IMR-90 (cell line): Measurements from ENCODE around the gene THBS4. TPM values are rescaled to one million over a fixed set of nuclear protein-coding genes. Genes with fewer than 3 reads are reported as not detected.

Source experiments
- ATAC-seq: fragments of 200-7000 bp; cut with Tn5 transposase; 2 replicates; pipeline ENCODE4 v1.9.1; 2020; ENCODE audit warnings: low read depth, mild to moderate bottlenecking, moderate library complexity
- BruUV-seq: library from RNA; stranded (reverse); fragments of 400-500 nt; replicated peaks from 2 replicates; lab custom pipeline; 2021; lab: Mats Ljungman, UMichigan
- CTCF ChIA-PET: fragments of 300-600 bp; formaldehyde crosslinking; extraction: SDS; loops from one replicate; lab custom pipeline; 2021; ENCODE audit warnings: antibody characterized with exemption; lab: Yijun Ruan, JAX
- POLR2A ChIA-PET: fragments of 300-600 bp; sonication (Branson Sonifier 250); formaldehyde crosslinking; loops from one replicate; lab custom pipeline; 2022; ENCODE audit warnings: antibody characterized with exemption; ENCODE audit not compliant: unreplicated experiment; lab: Charles Lee
- DNase-seq: peaks from one replicate; pipeline ENCODE4 v3.0.0; 2013
- H2AFZ ChIP-seq: replicated peaks from 2 replicates; pipeline ENCODE3; 2013; ENCODE audit warnings: low read length, mild to moderate bottlenecking; ENCODE audit not compliant: poor library complexity
- H2AK5ac ChIP-seq: 2 replicates; pipeline ENCODE4 v1.6.1; 2013; ENCODE audit warnings: low read depth, low read length, inconsistent platforms
- H2AK9ac ChIP-seq: replicated peaks from 2 replicates; pipeline ENCODE3; 2013; ENCODE audit warnings: mild to moderate bottlenecking, low read depth, low read length, moderate library complexity; ENCODE audit not compliant: poor library complexity
- H2BK120ac ChIP-seq: 2 replicates; pipeline ENCODE4 v1.6.1; 2013; ENCODE audit warnings: low read depth, low read length, inconsistent platforms
- H2BK15ac ChIP-seq: 3 replicates; pipeline ENCODE4 v1.6.1; 2013; ENCODE audit warnings: low read depth, low read length, inconsistent platforms
- H2BK20ac ChIP-seq: 2 replicates; pipeline ENCODE4 v1.6.1; 2013; ENCODE audit warnings: low read depth, mild to moderate bottlenecking, inconsistent platforms, low read length, moderate library complexity
- H2BK5ac ChIP-seq: 2 replicates; pipeline ENCODE4 v1.6.1; 2013; ENCODE audit warnings: mild to moderate bottlenecking, low read depth, low read length, inconsistent platforms; ENCODE audit not compliant: poor library complexity, severe bottlenecking
- H3K14ac ChIP-seq: replicated peaks from 2 replicates; pipeline ENCODE4 v1.6.1; 2013; ENCODE audit warnings: low read depth, low read length, inconsistent platforms
- H3K18ac ChIP-seq: 2 replicates; pipeline ENCODE4 v1.6.1; 2013; ENCODE audit warnings: low read depth, low read length, control low read depth
- H3K23ac ChIP-seq: 2 replicates; pipeline ENCODE4 v1.6.1; 2013; ENCODE audit warnings: low read depth, low read length, inconsistent platforms
- H3K27ac ChIP-seq: 2 replicates; pipeline ENCODE4 v1.5.1; 2013; ENCODE audit warnings: mild to moderate bottlenecking, control low read depth, low read length; ENCODE audit not compliant: insufficient read depth
- H3K27me3 ChIP-seq: 2 replicates; pipeline ENCODE4 v1.6.1; 2013; ENCODE audit warnings: low read length; ENCODE audit not compliant: control insufficient read depth, insufficient read depth
- H3K36me3 ChIP-seq: 2 replicates; pipeline ENCODE4 v1.6.1; 2013; ENCODE audit warnings: low read length, mixed read lengths; ENCODE audit not compliant: control insufficient read depth, insufficient read depth
- H3K4ac ChIP-seq: 2 replicates; pipeline ENCODE4 v1.6.1; 2013; ENCODE audit warnings: low read depth, low read length, inconsistent platforms
- H3K4me1 ChIP-seq: 2 replicates; pipeline ENCODE4 v1.6.1; 2013; ENCODE audit warnings: low read length, mixed read lengths; ENCODE audit not compliant: control insufficient read depth, insufficient read depth
- H3K4me2 ChIP-seq: 2 replicates; pipeline ENCODE4 v1.6.1; 2013; ENCODE audit warnings: low read depth, mild to moderate bottlenecking, control low read depth, low read length, moderate library complexity
- H3K4me3 ChIP-seq: 2 replicates; pipeline ENCODE4 v1.5.1; 2013; ENCODE audit warnings: low read depth, mild to moderate bottlenecking, control low read depth, low read length, moderate library complexity; ENCODE audit not compliant: insufficient read depth
- H3K56ac ChIP-seq: 2 replicates; pipeline ENCODE4 v1.6.1; 2013; ENCODE audit warnings: low read length, inconsistent platforms; ENCODE audit not compliant: insufficient read depth; ENCODE audit errors: extremely low read depth
- H3K79me1 ChIP-seq, 2 experiments: 2 replicates each; pipeline ENCODE4 v1.6.1; 2013; ENCODE audit warnings: low read length in 2 of 2, inconsistent platforms in 1 of 2, low read depth in 1 of 2
- H3K9ac ChIP-seq: 2 replicates; pipeline ENCODE4 v1.6.1; 2013; ENCODE audit warnings: low read depth, low read length, control low read depth
- H3K9me1 ChIP-seq: 2 replicates; pipeline ENCODE4 v1.6.1; 2013; ENCODE audit warnings: low read length, inconsistent platforms; ENCODE audit not compliant: insufficient read depth
- H3K9me3 ChIP-seq: 2 replicates; pipeline ENCODE4 v1.6.1; 2013; ENCODE audit warnings: low read length; ENCODE audit not compliant: control insufficient read depth, insufficient read depth
- H4K20me1 ChIP-seq: 2 replicates; pipeline ENCODE4 v1.6.1; 2013; ENCODE audit warnings: low read length, inconsistent platforms; ENCODE audit not compliant: insufficient read depth
- H4K5ac ChIP-seq: 2 replicates; pipeline ENCODE4 v1.6.1; 2013; ENCODE audit warnings: mild to moderate bottlenecking, low read depth, low read length, control low read depth
- H4K8ac ChIP-seq, 2 experiments: 2 replicates each; pipeline ENCODE4 v1.6.1; 2013; ENCODE audit warnings: low read depth in 2 of 2, low read length in 2 of 2, control low read depth in 1 of 2, inconsistent platforms in 1 of 2
- H4K91ac ChIP-seq: 2 replicates; pipeline ENCODE4 v1.6.1; 2013; ENCODE audit warnings: low read depth, low read length, inconsistent platforms; ENCODE audit not compliant: insufficient read depth
- BHLHE40 ChIP-seq: fragments of 150-350 bp; IDR thresholded peaks from 2 replicates; pipeline ENCODE4 v1.6.1; 2016; ENCODE audit warnings: mild to moderate bottlenecking, low read depth, low read length
- CEBPB ChIP-seq: IDR thresholded peaks from 2 replicates; pipeline ENCODE4 v1.6.1; 2012; ENCODE audit warnings: low read depth, low read length, improper control_type of control experiment
- CHD1 ChIP-seq: IDR thresholded peaks from 2 replicates; pipeline ENCODE4 v1.6.1; 2012; ENCODE audit warnings: low read depth, low read length, improper control_type of control experiment
- FOS ChIP-seq: fragments of 150-350 bp; IDR thresholded peaks from 2 replicates; pipeline ENCODE4 v1.6.1; 2016; ENCODE audit warnings: low read depth, low read length
- MAFK ChIP-seq: IDR thresholded peaks from 2 replicates; pipeline ENCODE4 v1.6.1; 2012; ENCODE audit warnings: low read depth, low read length, improper control_type of control experiment
- MAZ ChIP-seq: IDR thresholded peaks from 2 replicates; pipeline ENCODE4 v1.6.1; 2012; ENCODE audit warnings: low read depth, mild to moderate bottlenecking, low read length, improper control_type of control experiment, moderate library complexity, borderline replicate concordance
- MXI1 ChIP-seq: IDR thresholded peaks from 2 replicates; pipeline ENCODE4 v1.6.1; 2012; ENCODE audit warnings: low read depth, mild to moderate bottlenecking, low read length, moderate library complexity, borderline replicate concordance
- NFE2L2 ChIP-seq: fragments of 150-350 bp; IDR thresholded peaks from 2 replicates; pipeline ENCODE4 v1.6.1; 2016; ENCODE audit warnings: low read depth, mild to moderate bottlenecking, low read length
- POLR2A ChIP-seq: IDR thresholded peaks from 2 replicates; pipeline ENCODE4 v1.6.1; 2012; ENCODE audit warnings: mild to moderate bottlenecking, low read depth, low read length
- RAD21 ChIP-seq: IDR thresholded peaks from 2 replicates; pipeline ENCODE4 v1.6.1; 2012; ENCODE audit warnings: low read length, improper control_type of control experiment
- RCOR1 ChIP-seq: IDR thresholded peaks from 2 replicates; pipeline ENCODE4 v1.6.1; 2012; ENCODE audit warnings: mild to moderate bottlenecking, low read length, improper control_type of control experiment; ENCODE audit not compliant: insufficient replicate concordance
- RFX5 ChIP-seq: IDR thresholded peaks from 2 replicates; pipeline ENCODE4 v1.8.0; 2012; ENCODE audit warnings: low read depth, mild to moderate bottlenecking, low read length, moderate library complexity
- SMC3 ChIP-seq: fragments of 150-350 bp; IDR thresholded peaks from 2 replicates; pipeline ENCODE4 v1.6.1; 2016; ENCODE audit warnings: low read depth, mild to moderate bottlenecking, antibody characterized with exemption, low read length, moderate library complexity
- dilution Hi-C: fragments of 300-500 bp; cut with HindIII; formaldehyde crosslinking; loops from one replicate; pipeline ENCODE4 v1.14.3; 2018; ENCODE audit warnings: low sequenced_read_pairs; ENCODE audit not compliant: unreplicated experiment
- in situ Hi-C: fragments of 300-500 bp; cut with MboI; formaldehyde crosslinking; loops from 3 replicates; pipeline ENCODE4 v1.14.3; 2019; ENCODE audit warnings: low sequenced_read_pairs, inconsistent platforms, mixed read lengths
- intact Hi-C: fragments of 100-400 bp; cut with micrococcal nuclease; formaldehyde crosslinking; loops from 2 replicates; pipeline ENCODE4 v1.10.0; 2022
- polyA plus RNA-seq, 3 experiments: library from polyadenylated mRNA; depleted of rRNA; stranded (reverse); fragments of >200 nt; gene quantifications; 2 replicates each; pipeline ENCODE4 v1.2.3, GENCODE V29; 2012; ENCODE audit warnings: low replicate concordance in 1 of 3
- total RNA-seq: library from RNA; depleted of rRNA; stranded (reverse); fragments of >200 nt; gene quantifications from 2 replicates; pipeline ENCODE4 v1.2.3, GENCODE V29; 2012
- TF ChIP-seq, protein P1 (sequence below): fragments of 150-350 bp; IDR thresholded peaks from 2 replicates; pipeline ENCODE4 v1.6.1; 2017; ENCODE audit warnings: mild to moderate bottlenecking, antibody characterized with exemption, low read length, low read depth
- TF ChIP-seq, protein P2 (sequence below): conservative IDR thresholded peaks from 2 replicates; pipeline ENCODE4 v1.5.1; 2012; ENCODE audit warnings: mild to moderate bottlenecking, low read depth, low read length, improper control_type of control experiment
- TF ChIP-seq, protein P3 (sequence below): fragments of 150-350 bp; IDR thresholded peaks from 2 replicates; pipeline ENCODE4 v1.6.1; 2016; ENCODE audit warnings: low read depth, mild to moderate bottlenecking, low read length, moderate library complexity, borderline replicate concordance

Gene THBS4
- total and polyA plus RNA-seq, 2 of the 4 experiments (the other 2 are of a cell fraction) = 0.90 to 0.92 TPM

- Histone ChIP-seq H3K9me3 (no peaks in the 10 kb centered on the region; the same call in 1 of the 2 replicates), H2BK120ac (no peak overlapping the region), H3K18ac (no peak overlapping the region), H2AK9ac (no peak overlapping the region), H3K4me2 (no peak overlapping the region), H4K5ac (no peak overlapping the region), H3K4me3 (no peak overlapping the region), H2AFZ (no peak overlapping the region), H4K20me1 (no peaks in the 10 kb centered on the region), H2BK15ac (no peak overlapping the region), H3K23ac (no peak overlapping the region), H3K27ac (no peak overlapping the region), H4K8ac (no peak overlapping the region), H3K14ac (no peak overlapping the region), H3K4ac (no peak overlapping the region), H3K56ac (no peak overlapping the region), H3K36me3 (no peaks in the 10 kb centered on the region), H2BK20ac (no peak overlapping the region), H2BK5ac (no peak overlapping the region), H4K91ac (no peak overlapping the region), H3K9me1 (no peaks in the 10 kb centered on the region), H3K27me3 (peaks cover 51% of the 10 kb centered on the region), H3K4me1 (no peaks in the 10 kb centered on the region), H3K79me1 (no peaks in the 10 kb centered on the region), H2AK5ac (no peak overlapping the region), H3K9ac (no peak overlapping the region)
- CTCF ChIA-PET = no interaction called here
- POLR2A ChIA-PET = no interaction called here
- dilution Hi-C loops = no loop called here
- TF ChIP-seq POLR2A (no peak), RFX5 (no peak), CHD1 (no peak), CEBPB (no peak), FOS (no peak), RCOR1 (no peak), RAD21 (no peak), BHLHE40 (no peak), NFE2L2 (no peak), MAFK (no peak), MXI1 (no peak), MAZ (no peak), SMC3 (no peak)
- TF ChIP-seq, protein P1, sequence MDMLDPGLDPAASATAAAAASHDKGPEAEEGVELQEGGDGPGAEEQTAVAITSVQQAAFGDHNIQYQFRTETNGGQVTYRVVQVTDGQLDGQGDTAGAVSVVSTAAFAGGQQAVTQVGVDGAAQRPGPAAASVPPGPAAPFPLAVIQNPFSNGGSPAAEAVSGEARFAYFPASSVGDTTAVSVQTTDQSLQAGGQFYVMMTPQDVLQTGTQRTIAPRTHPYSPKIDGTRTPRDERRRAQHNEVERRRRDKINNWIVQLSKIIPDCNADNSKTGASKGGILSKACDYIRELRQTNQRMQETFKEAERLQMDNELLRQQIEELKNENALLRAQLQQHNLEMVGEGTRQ = no peak
- TF ChIP-seq, protein P2, sequence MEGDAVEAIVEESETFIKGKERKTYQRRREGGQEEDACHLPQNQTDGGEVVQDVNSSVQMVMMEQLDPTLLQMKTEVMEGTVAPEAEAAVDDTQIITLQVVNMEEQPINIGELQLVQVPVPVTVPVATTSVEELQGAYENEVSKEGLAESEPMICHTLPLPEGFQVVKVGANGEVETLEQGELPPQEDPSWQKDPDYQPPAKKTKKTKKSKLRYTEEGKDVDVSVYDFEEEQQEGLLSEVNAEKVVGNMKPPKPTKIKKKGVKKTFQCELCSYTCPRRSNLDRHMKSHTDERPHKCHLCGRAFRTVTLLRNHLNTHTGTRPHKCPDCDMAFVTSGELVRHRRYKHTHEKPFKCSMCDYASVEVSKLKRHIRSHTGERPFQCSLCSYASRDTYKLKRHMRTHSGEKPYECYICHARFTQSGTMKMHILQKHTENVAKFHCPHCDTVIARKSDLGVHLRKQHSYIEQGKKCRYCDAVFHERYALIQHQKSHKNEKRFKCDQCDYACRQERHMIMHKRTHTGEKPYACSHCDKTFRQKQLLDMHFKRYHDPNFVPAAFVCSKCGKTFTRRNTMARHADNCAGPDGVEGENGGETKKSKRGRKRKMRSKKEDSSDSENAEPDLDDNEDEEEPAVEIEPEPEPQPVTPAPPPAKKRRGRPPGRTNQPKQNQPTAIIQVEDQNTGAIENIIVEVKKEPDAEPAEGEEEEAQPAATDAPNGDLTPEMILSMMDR = no peak
- TF ChIP-seq, protein P3, sequence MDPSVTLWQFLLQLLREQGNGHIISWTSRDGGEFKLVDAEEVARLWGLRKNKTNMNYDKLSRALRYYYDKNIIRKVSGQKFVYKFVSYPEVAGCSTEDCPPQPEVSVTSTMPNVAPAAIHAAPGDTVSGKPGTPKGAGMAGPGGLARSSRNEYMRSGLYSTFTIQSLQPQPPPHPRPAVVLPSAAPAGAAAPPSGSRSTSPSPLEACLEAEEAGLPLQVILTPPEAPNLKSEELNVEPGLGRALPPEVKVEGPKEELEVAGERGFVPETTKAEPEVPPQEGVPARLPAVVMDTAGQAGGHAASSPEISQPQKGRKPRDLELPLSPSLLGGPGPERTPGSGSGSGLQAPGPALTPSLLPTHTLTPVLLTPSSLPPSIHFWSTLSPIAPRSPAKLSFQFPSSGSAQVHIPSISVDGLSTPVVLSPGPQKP = no peak
- intact Hi-C loops = no loop called here
- in situ Hi-C loops = no loop called here
- ATAC-seq (no peak), DNase-seq (no peak)
- BruUV-seq = no TSS peak
These were observed 1.6 kb upstream of the THBS4 start for GRCh38 chr5:80033513-80033912.
